ENCODE results near the gene HINT3.
"Not testable (repeated sequence)": the region's sequence is repeated elsewhere in the genome, so short reads cannot be mapped to it uniquely, and the experiment has no call there.

Gene HINT3

DNA sequence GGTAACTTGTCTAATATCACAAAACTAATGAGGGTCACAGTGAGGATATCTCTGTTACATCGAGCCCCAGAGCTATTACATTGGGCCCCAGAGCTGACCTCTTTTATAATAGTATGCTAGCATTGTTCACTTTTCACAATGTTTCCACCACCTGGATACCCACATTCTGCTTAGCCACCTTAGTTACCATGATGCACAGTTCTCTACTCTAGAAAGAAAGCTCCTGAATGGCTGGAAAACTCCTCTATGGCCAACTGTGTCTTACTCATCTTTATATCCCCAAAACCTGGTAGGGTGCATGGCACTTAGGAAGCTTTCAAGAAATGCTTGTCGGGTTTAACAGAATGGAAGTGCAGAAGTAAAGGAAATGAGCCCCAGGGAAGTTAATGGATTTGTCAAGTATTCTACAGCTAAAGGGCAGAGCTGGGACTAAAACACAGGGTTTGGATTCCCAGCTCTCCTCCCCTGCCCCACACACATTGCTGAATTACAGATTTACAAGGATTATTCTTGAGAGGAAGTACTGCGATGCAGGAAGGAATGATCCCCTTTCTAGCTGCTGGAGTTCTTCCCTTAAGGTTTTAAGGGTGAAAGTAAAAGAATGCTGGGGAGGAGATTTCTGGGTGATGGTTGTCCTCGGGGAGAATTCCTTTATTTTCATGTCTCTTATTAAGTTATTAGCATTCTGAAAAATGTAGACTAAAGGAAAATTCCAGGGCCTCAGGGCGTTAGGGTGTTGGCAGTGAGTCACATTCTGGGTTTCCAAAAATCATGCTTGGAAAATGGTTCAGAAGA, 16.1 kb upstream of the HINT3 start:
- DNase-seq = no peak

GRCh38 chr6:125942672-125943527, 13.7 kb upstream of the HINT3 start:
- DNase-seq = no peak

- no peak for DNase-seq
Measured at GRCh38 chr6:125943528-125944433, 12.8 kb upstream of the HINT3 start.

GRCh38 chr6:125944434-125944816, 12.1 kb upstream of the HINT3 start:
- no peak for DNase-seq

DNA sequence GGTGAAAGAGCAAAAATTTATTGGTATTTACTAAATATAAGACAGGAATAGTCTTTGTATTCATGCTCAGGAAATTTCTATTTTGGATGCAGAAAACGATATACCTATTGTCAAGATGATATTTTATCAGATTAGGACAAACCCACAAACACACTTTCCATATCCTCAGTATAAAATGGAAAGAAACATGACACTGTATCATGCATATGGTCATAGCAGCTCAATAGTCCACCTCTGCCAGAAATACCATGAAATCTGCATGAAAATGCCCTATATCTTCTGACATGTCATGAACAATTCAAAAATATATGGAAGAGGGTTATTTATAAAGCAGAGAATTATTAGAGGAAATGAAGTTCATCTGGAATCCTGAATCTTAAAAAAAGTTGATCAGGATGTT, 11.7 kb upstream of the HINT3 start:
- DNase-seq = no peak

DNA sequence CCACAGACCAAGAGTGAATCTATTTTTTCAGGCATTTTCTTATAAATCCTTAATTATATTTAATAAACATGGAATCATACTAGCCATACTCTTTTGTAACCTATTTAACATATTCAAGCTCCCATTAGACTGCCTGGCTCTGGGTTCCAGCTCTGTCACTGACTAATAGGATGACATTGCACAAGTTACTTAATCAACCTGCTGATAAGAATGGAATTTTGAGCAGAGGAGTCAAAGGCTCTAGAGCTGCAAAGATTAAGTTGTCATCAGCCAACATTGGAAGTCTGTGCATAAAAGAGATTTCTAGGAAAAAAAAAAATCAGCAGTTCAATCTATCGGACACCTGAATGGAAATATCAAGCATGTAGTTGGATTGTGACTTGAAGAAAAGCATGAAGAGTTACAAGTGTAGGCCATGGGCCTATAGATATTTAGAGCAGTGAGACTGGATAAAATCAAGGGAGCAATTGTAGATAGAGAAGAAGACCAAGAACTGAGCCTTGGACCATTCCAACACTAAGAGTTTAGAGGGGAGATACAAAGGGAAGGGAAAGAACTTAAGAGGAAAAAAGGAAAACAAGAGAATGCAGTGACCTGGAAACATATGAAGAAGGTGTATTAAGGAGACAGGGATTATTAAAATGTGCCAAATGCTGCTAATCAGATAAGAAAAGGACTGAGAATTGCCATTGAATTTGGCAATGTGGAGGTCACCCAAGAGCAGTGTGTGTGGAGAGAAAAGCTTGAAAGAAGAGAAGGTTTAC, 11.0 kb upstream of the HINT3 start:
- no peak for DNase-seq

DNA sequence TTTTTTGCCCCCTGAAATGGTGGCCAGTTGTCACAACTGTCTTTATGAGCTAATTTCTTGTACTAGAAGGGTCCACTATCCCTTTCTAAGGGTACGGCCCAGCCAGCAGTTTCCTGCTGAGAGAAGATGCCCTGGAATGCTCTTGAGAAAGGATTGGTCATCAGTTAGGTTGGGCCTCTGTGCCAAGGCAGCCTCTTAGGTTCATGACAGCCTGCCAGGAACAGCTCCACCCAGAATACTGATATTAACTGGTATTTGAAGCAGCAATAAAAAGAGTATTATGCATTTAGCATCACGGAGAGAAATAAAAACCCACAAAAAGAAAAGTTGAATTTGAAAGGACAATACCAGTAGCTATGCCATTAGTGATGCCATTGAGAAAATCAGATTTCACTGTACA, 9.0 kb upstream of the HINT3 start:
- no peak for DNase-seq

DNA sequence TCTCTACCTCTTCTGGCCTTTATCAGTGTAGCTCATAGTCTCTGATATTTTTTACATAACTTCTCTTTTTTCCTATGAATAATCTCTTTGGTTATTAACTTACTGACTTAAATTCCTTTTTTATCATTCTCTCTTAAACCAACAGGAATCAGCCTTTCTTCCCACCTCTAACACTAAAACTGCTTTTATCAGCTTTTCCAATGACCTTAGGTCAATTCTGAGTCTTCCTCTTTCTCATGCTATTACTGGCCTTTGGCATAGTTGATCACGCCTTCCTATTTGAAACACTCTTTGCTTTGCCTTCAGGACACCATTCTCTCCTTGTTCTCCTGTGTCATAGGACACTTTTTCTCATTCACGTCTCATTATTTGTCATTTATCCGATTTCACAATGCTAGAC, 8.1 kb upstream of the HINT3 start:
- DNase-seq = no peak

DNA sequence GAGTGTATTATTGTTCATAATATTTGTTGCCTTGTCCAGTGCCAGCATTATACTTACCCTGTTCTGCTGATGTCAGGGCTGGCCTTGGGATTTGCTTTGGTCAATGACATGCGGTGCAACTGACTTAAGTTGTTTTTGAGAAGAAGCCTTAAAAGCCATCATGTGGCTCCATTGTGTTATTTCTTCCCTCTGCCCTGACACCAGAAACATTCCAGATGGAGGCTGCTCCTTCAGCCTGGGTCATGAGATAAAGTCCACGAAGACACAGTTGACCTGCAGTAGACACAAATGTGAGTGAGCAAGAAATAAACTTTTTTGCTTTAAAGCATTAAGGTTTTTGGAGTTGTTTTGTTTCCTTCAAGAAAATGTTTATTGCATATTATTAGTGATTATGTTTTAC, 7.5 kb upstream of the HINT3 start:
- DNase-seq = no peak

GRCh38 chr6:125950293-125950692, 6.3 kb upstream of the HINT3 start:
- DNase-seq = no peak

DNA sequence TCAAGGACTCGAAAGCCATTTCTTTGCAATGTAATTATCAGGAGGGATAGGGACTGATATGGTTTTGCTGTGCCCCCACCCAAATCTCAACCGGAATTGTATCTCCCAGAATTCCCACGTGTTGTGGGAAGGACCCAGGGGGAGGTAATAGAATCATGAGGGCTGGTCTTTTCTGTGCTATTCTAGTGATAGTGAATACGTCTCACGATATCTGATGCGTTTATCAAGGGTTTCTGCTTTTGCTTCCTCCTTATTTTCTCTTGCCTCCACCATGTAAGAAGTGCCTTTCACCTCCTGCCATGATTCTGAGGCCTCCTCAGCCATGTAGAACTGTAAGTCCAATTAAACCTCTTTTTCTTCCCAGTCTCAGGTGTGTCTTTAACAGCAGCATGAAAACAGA, 5.9 kb upstream of the HINT3 start:
- DNase-seq = not testable (repeated sequence)

DNA sequence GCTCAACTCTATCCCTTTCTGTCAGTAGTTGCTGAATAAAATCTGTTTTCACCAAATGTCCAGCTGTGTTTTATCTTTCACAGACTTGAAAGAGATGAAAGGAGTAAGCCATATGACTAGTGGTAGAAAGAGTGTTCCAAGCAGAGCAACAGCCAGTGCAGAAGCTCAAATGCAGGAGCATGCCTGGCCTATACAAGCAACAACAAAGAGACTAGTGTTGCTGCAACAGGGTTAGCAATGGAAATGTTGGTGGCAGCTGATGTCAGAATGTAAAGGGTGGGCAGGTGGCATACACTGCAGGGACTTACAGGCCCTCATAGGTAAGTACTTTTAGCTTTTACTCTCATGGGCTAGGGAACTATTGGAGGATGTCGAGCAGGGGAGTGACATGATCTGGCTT, 5.2 kb upstream of the HINT3 start:
- no peak for DNase-seq

GRCh38 chr6:125952764-125953501, 3.6 kb upstream of the HINT3 start:
- no peak for DNase-seq

DNA sequence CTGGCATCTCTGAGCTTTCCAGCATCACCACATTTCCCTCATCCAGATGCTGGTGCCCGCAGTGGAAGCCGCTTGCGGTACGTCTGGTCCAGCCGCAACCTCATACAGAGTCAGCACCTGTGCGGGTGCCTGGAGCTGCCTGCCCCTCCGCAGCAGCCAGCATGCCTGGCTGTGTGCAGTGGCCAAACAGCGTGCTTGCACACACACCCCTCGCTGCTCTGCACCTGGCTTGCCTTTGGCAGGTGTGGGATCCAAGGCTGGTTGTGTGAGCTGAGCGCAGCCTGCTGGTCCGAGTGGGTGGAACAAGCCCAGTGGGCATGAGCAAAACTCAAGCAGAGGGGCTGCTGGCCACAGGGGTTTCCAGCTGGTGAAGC, 3.1 kb upstream of the HINT3 start:
- no peak for DNase-seq

- DNase-seq = no peak
Measured at GRCh38 chr6:125954735-125955339, 1.7 kb upstream of the HINT3 start.

DNA sequence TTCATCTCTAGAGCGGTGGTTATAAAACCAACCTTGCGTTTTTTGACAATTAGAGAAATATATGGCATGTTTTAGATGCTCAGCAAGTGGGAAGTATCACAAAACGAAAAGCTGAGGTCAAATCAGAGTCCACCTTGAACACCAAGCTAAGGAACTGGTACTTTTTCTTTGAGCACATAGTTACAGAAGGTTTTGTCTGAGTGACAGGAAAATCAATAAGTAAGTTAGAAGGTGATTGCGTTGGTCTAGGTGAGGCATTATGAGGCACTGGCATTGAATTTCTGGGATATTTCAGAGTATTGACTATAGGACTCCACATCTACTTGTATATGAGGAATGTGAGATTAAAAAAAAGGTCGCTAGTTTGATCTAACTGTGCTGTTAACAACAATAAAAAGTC, 597 bp upstream of the HINT3 start:
- DNase-seq = no peak

- no peak for DNase-seq
Measured at GRCh38 chr6:125957391-125957693, 772 bp downstream of the HINT3 start.

DNA sequence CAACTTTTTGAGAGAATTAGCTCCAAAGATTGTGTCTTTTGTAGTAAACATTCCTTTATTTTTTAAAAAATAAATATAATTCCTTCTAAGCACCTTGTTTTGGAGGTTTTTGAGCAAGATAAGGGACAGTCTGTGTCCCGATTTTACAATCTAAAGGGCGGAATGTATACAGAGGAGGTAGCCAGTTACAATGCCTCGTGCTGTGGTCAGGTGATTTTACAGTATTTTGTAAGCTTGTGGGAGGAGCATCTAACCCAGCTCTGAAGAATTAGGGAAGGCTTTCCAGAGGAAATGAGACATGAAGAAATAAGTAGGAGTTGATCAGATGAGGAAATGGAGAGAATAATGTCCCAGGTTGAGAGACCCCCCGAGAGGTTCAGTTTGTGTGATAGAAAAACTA, 1.3 kb downstream of the HINT3 start:
- no peak for DNase-seq

DNA sequence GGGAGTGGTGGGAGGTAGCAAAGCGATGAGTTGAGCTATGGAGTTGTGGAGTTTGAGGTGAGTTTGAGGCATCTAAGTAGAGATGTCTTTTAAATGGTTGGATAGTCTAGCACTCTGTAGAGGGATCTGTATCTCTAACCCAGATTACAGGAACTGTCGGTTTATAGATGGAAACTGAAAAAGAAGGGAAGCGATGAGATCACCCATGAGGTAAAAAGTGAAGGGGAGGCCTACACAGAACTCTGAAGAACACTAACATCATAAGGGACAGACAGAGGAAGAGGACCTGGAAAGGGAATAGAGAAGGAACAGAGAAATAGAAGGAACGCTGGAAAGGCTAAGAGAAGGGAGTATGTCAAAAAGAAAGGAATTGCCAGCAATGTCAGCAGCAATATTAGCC, 2.5 kb downstream of the HINT3 start:
- DNase-seq = no peak

DNA sequence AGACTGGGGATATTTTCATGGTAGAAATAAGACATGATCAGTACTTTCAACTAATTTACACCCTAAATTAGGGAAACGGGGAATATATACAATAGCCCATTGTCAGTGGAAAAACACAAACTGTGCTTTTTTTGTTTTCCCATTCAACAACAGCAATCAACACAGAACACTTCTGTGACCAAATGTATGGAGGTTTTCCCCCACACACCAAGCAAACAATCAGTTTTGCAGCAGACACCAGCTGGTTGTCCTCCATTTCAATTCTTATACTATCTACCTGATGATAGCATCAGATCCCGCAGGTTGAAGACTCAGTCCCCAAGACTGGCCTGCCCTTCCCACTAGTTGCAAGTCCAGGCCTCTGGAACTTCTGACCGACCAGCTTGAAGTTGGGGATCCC, 4.5 kb downstream of the HINT3 start:
- DNase-seq = no peak

GRCh38 chr6:125962900-125963497, 6.4 kb downstream of the HINT3 start:
- DNase-seq = no peak
